Measurements from ENCODE around the gene DHX8. TPM values are rescaled to one million over a fixed set of nuclear protein-coding genes. Genes with fewer than 3 reads are reported as not detected.
A peak's percentile ranks its signal among the peaks of the same experiment; 100 is the strongest.

The DHX8 gene
- total and polyA plus RNA-seq, 2 experiments from 2014 or later, result 33.1 to 34.4 TPM

DNA sequence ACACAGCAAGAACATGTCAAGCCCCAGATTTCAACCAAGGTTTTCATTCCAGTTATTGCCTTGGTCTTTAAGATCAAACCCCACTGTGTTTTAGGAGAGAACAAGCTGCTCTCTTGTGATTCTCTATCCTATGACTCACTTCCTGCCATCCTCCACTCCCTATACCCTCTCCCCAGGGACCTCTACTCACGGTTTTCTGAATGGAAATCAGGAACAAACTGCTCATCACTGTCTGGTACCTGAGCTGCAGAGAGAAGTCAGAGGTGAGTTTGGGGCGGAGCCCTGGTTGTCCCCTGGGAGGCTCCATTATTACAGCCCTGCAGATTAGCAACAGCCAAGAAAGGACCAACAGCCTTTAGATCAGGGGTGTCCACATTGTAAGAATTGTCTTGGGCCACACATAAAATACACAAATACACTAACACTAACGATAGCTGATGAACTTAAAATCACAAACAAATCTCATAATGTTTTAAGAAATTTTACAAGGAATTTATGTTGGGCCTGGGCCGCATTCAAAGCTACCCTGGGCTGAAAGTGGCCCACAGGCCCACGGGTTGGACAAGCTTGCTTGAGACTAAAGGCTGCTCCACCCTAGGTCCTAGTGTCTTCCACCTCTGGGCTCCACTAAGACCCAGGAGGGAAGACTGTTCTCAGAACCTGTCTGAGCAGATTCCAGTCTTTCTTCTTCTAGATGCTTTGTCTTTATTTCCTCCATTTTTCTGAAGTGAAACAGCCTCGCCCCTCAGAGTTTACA, 52.6 kb downstream of the DHX8 start:
- DNase-seq, result peak; percentile 89
- no peak overlapping the region for H3K4me3 ChIP-seq
- no peak for TF ChIP-seq EZH2phosphoT487 (IDR thresholded peaks at IDR 0.05; ENCODE audit: insufficient read depth, low read depth)
- TF ChIP-seq EZH2 (IDR thresholded peaks at IDR 0.05; ENCODE audit: insufficient read depth, poor library complexity, severe bottlenecking), result no peak

DNA sequence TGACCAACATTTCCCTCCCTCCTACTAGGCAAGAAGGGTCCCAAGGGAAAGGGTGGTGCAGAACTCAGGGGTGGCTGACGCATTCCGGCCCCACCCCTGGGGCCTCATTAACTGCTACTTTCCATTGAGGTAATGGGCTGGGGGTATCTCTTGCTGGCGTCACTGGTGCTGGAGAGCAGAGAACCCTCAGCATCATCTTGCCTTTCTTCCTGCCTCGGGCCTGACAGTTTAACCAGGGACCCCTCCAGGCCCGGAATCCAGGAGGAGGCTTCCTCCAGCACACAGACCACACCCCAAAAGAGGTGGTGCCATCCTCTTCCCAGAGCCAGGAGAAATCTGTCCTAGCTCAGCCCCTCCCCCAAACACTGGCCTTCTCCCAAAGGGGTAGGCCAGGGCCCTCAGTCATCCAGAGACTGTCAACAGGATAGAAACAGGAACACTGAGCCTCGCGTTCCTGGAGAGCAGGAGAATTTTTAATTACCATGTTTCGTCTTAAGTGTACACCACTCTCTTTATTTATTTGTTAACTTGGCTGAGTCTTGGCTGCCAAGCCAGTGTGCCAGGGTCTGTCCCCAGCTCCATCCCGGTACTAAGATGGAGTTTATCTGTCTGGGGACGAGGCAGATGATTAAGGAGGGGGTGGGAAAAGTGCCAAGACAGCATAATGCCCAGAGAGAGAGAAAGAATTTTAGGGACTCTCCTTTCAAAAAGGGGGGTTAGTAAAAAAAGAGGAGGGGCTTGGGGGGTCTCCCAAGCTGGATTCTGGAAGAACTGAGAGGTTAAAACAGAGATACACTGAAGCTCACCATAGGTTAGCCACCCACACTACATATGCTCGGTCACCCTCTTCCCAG, 57.3 kb downstream of the DHX8 start:
- peaks cover 19% of the 10 kb centered on the region for H3K4me1 ChIP-seq (ENCODE audit: insufficient read depth)
- TF ChIP-seq EZH2 (IDR thresholded peaks at IDR 0.05; ENCODE audit: insufficient read depth, poor library complexity, severe bottlenecking) (no peak), EZH2phosphoT487 (IDR thresholded peaks at IDR 0.05; ENCODE audit: insufficient read depth, low read depth) (no peak)
- WGBS, 2 experiments (ENCODE audit: low coverage in 1 of 2, low lambda C conversion rate in 2 of 2, missing lambda C conversion rate in 2 of 2), result 67 to 69% methylated on average over 11 of the region's 11 CpGs
- H3K4me3 ChIP-seq, result no peak overlapping the region
- in situ Hi-C loops (cut with MboI), result no loop called here
- H3K9me3 ChIP-seq (ENCODE audit: low read depth), result no peaks in the 10 kb centered on the region
- no peak overlapping the region for H3K4me2 ChIP-seq (ENCODE audit: unreplicated experiment)
- H3K79me2 ChIP-seq (ENCODE audit: insufficient read depth), result no peaks in the 10 kb centered on the region
- H3K9ac ChIP-seq, result no peak overlapping the region
- no peaks in the 10 kb centered on the region for H3K36me3 ChIP-seq (ENCODE audit: low read depth)
- H3F3A ChIP-seq (ENCODE audit: insufficient read depth), result peaks cover 4% of the 10 kb centered on the region; the same call in 1 of the 2 replicates
- DNase-seq, result no peak
- H3K27me3 ChIP-seq (replicated peaks; ENCODE audit: insufficient read depth), result no peaks in the 10 kb centered on the region
- H3K9me2 ChIP-seq (ENCODE audit: insufficient read depth), result no peaks in the 10 kb centered on the region
- H2AFZ ChIP-seq, result no peak overlapping the region
- H3K27ac ChIP-seq, result no peak overlapping the region
- H4K20me1 ChIP-seq (ENCODE audit: insufficient read depth), result no peaks in the 10 kb centered on the region

More for the DNA sequence above, 52.6 kb downstream of the DHX8 start:
- Histone ChIP-seq H3K9me3 (ENCODE audit: low read depth) (no peaks in the 10 kb centered on the region), H3F3A (ENCODE audit: insufficient read depth) (peaks cover 4% of the 10 kb centered on the region; the same call in 1 of the 2 replicates), H3K4me2 (ENCODE audit: unreplicated experiment) (peak overlapping the region; percentile 44), H3K9ac (no peak overlapping the region), H3K9me2 (ENCODE audit: insufficient read depth) (no peaks in the 10 kb centered on the region), H4K20me1 (ENCODE audit: insufficient read depth) (no peaks in the 10 kb centered on the region), H2AFZ (peak overlapping the region; percentile 45; the same call in 1 of the 2 replicates), H3K27me3 (replicated peaks; ENCODE audit: insufficient read depth) (no peaks in the 10 kb centered on the region), H3K36me3 (ENCODE audit: low read depth) (no peaks in the 10 kb centered on the region), H3K4me1 (ENCODE audit: insufficient read depth) (peaks cover 14% of the 10 kb centered on the region), H3K27ac (no peak overlapping the region), H3K79me2 (ENCODE audit: insufficient read depth) (no peaks in the 10 kb centered on the region)
- in situ Hi-C loops (cut with MboI), result no loop called here
- 81 to 82% methylated on average over 6 of the region's 6 CpGs for WGBS, 2 experiments (ENCODE audit: low coverage in 1 of 2, low lambda C conversion rate in 2 of 2, missing lambda C conversion rate in 2 of 2)

DNA sequence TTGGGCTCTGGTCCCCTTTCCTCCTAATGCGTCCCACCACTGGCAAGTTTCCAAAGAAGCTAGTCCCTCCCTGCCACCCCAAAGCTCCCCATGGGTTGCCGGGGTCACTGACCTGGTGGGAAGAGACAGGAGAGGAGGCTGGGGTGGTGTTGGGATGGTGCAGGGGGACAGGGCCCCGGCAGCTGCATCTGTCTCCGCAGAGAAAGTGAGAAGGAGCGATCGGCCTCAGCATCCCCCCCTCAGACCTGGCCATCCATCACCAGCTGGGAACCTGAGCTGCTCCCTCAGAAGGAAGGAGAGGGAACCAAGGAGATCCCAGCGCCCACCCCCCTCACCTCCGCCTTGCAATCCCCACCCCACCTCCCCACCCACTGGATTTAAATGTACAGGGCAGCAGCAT, 59.1 kb downstream of the DHX8 start:
- TF ChIP-seq EZH2phosphoT487 (IDR thresholded peaks at IDR 0.05; ENCODE audit: insufficient read depth, low read depth) (no peak), EZH2 (IDR thresholded peaks at IDR 0.05; ENCODE audit: insufficient read depth, poor library complexity, severe bottlenecking) (no peak)
- no peak overlapping the region for H2AFZ ChIP-seq
- WGBS, 2 experiments (ENCODE audit: low coverage in 1 of 2, low lambda C conversion rate in 2 of 2, missing lambda C conversion rate in 2 of 2), result 72 to 89% methylated on average over 5 to 8 of the region's 8 CpGs
- H4K20me1 ChIP-seq (ENCODE audit: insufficient read depth), result no peaks in the 10 kb centered on the region
- H3K4me1 ChIP-seq (ENCODE audit: insufficient read depth), result peaks cover 15% of the 10 kb centered on the region
- in situ Hi-C loops (cut with MboI), result no loop called here
- no peak for DNase-seq
- H3K27me3 ChIP-seq (replicated peaks; ENCODE audit: insufficient read depth), result no peaks in the 10 kb centered on the region
- no peak overlapping the region for H3K9ac ChIP-seq
- no peak overlapping the region for H3K4me3 ChIP-seq
- H3K9me3 ChIP-seq (ENCODE audit: low read depth), result no peaks in the 10 kb centered on the region
- no peak overlapping the region for H3K4me2 ChIP-seq (ENCODE audit: unreplicated experiment)
- H3K9me2 ChIP-seq (ENCODE audit: insufficient read depth), result no peaks in the 10 kb centered on the region
- H3K36me3 ChIP-seq (ENCODE audit: low read depth), result no peaks in the 10 kb centered on the region
- 0 out of 2 replicates have a peak, but pooled peaks cover 6% of the 10 kb centered on the region for H3F3A ChIP-seq (ENCODE audit: insufficient read depth)
- no peaks in the 10 kb centered on the region for H3K79me2 ChIP-seq (ENCODE audit: insufficient read depth)
- H3K27ac ChIP-seq, result no peak overlapping the region

DNA sequence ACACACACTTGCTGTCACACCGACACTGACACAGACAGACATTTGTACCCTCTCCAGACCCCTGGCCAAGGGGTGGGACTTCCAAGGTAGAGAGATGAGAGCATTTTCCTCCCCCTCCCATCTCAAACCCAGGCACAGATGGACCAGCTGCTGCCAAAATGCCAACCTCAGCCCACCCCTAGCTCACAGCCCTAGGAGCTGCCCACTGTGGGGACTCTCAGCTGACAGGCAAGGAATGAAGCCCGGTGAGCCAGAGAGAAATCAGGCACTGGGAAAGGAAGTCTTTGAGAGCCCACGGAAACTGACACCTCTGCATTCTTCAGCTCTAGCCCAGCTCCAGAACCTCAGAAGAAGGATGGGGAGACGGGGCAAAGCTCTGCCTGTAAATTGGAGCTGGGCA, 59.5 kb downstream of the DHX8 start:
- Histone ChIP-seq H3K4me2 (ENCODE audit: unreplicated experiment) (no peak overlapping the region), H3K79me2 (ENCODE audit: insufficient read depth) (no peaks in the 10 kb centered on the region), H3F3A (ENCODE audit: insufficient read depth) (0 out of 2 replicates have a peak, but pooled peaks cover 6% of the 10 kb centered on the region), H4K20me1 (ENCODE audit: insufficient read depth) (no peaks in the 10 kb centered on the region), H3K27ac (no peak overlapping the region), H3K9me2 (ENCODE audit: insufficient read depth) (no peaks in the 10 kb centered on the region), H3K27me3 (replicated peaks; ENCODE audit: insufficient read depth) (no peaks in the 10 kb centered on the region), H3K4me3 (no peak overlapping the region), H3K9me3 (ENCODE audit: low read depth) (no peaks in the 10 kb centered on the region), H3K36me3 (ENCODE audit: low read depth) (no peaks in the 10 kb centered on the region), H3K9ac (no peak overlapping the region), H2AFZ (no peak overlapping the region), H3K4me1 (ENCODE audit: insufficient read depth) (peaks cover 15% of the 10 kb centered on the region)
- WGBS, 2 experiments (ENCODE audit: low coverage in 1 of 2, low lambda C conversion rate in 2 of 2, missing lambda C conversion rate in 2 of 2), result 41 to 55% methylated on average over 4 of the region's 4 CpGs
- in situ Hi-C loops (cut with MboI), result no loop called here
- no peak for DNase-seq
- TF ChIP-seq EZH2 (IDR thresholded peaks at IDR 0.05; ENCODE audit: insufficient read depth, poor library complexity, severe bottlenecking), result no peak
- no peak for TF ChIP-seq EZH2phosphoT487 (IDR thresholded peaks at IDR 0.05; ENCODE audit: insufficient read depth, low read depth)
